Cardiac fibroblast (primary cell): Measurements from ENCODE around the gene RAX2.

Experiments used
- DNase-seq, 2 donors: peaks; one replicate each; pipeline versions ENCODE4 v3.0.0 to v3.0.0-alpha.2; 2010; ENCODE audit warnings: low read depth in 2 of 2
- H3K4me3 ChIP-seq, 2 donors: replicated peaks in 1 of 2; 1 replicate in 1 of 2; 2 replicates in 1 of 2; pipeline ENCODE4 v1.5.1; 2011; ENCODE audit warnings: low read depth in 2 of 2, low read length in 2 of 2, mild to moderate bottlenecking in 2 of 2, moderate library complexity in 1 of 2
- TF ChIP-seq, protein P1 (sequence below): IDR thresholded peaks from one replicate; pipeline ENCODE4 v1.5.1; 2011; ENCODE audit warnings: low read depth, mild to moderate bottlenecking, low read length, inconsistent platforms

The RAX2 gene

DNA sequence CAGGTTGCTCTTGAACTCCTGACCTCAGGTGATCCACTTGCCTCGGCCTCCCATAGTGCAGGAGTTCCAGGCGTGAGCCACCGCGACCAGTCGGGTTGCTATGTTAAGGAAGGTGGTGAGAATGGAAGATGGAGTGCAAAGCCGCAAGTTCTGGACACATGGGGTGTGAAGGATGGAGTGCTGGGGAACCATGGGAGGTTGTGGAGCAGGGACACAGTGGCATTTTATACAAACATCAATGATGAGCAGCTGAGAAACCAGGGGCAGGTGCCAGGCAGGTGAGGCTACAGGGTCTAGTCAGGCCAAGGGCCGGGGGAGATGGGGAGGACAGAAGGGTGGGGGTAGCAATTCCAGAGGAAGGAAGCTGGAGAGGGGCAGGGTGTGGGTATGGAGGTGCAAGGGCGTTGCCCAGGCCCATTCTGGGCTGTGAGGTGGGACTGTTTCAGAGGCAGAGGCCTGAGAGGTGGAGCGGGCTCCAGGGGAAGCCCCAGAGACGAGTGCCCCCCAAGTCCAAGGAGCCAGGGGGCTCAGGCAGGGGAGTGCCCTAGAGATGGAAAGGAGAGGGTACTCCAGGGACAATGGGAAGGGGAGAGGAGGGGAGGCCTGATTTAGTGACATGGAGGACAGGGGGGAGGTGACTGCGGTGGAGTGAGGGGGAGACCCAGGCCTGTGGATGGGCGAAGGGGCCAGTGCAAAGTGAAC is 1.9 kb upstream of the RAX2 start:
- H3K4me3 ChIP-seq: no peak overlapping the region
- TF ChIP-seq, protein P1, sequence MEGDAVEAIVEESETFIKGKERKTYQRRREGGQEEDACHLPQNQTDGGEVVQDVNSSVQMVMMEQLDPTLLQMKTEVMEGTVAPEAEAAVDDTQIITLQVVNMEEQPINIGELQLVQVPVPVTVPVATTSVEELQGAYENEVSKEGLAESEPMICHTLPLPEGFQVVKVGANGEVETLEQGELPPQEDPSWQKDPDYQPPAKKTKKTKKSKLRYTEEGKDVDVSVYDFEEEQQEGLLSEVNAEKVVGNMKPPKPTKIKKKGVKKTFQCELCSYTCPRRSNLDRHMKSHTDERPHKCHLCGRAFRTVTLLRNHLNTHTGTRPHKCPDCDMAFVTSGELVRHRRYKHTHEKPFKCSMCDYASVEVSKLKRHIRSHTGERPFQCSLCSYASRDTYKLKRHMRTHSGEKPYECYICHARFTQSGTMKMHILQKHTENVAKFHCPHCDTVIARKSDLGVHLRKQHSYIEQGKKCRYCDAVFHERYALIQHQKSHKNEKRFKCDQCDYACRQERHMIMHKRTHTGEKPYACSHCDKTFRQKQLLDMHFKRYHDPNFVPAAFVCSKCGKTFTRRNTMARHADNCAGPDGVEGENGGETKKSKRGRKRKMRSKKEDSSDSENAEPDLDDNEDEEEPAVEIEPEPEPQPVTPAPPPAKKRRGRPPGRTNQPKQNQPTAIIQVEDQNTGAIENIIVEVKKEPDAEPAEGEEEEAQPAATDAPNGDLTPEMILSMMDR: no peak
- DNase-seq: no peak

DNA sequence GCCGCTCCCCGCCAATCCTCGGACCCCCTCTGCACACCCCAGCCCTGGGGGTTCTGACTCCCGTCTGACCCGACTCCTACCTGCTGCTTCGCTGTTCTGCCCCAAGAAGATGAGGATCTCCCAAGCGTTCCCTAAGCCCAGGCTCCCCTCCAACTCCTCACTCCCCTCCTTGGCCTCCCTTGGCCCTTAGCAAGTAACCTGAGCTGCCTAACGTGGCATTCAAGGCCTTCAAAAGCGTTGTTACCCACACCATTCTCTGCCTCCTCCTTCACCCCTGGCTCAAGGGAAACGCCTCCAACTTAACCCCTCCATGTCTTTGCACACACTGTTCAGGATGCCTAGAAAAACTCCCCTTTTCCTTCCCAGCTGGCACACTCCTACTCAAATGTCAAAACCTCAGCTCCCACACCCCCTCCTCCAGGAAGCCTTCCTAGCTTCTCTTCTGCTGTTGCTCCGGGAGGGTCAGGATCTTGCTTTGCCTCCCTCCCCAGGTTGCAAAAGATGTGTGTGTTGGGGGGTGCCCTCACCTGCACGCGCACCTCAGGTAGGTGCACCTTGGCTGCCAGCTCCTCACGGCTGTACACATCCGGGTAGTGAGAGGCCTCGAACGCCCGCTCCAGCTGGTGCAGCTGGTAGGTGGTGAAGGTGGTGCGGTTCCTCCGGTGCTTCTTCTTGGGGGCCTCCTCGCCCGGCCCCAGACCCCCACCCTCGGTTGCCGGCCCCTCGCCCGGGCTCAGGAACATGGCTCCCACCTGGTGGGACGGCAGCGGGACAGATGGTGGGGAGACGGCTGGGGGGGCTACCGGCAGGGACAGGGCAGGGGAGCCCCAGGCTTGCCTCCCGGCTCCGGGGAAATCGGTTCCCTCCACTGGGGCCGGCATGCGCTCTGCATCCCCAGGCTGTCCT is 775 bp downstream of the RAX2 start:
- no peak for DNase-seq
- no peak overlapping the region for H3K4me3 ChIP-seq
- TF ChIP-seq, protein P1: no peak

DNA sequence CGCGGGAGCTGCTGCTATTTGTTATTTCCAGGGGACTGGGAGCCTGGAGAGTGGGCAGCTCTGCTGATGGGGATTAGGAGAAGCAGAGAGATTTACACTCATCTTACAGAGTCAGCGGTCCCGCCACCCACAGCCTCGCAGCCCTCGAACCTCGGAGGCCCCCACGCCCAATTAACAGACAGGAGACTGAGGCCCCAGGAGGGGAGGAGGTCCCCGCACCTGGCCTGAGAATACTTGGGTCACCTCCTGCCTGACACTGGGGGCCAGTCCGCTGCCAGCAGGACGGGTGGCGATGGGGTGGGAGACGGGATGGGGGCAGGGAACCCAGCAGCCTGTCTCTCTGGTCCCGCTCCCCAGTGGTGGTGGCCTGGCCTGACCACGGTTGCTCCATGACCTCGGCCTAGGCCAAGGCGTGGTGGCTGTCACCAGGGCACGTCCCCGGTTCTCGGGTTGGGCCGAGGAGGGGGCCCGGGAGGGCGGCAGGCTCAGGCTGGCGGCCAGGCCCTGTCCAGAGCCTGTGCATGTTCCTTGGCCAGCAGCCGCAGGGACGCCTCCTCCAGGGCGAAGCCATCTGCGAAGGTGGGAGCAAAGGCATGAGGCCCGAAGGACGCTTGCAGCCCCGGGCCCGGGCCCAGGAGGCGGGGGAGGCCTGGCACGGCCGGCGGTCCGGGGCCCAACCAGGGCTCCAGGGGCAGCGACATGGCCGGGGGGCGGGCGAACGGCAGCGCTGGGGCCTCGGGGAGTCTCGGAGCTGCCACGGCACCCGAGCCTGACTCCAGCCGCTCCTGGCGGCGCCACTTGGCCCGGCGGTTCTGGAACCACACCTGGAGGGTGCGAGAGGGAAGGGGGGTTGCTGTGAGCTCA is 1.7 kb downstream of the RAX2 start:
- TF ChIP-seq, protein P1: no peak
- no peak overlapping the region for H3K4me3 ChIP-seq
- DNase-seq: no peak

DNA sequence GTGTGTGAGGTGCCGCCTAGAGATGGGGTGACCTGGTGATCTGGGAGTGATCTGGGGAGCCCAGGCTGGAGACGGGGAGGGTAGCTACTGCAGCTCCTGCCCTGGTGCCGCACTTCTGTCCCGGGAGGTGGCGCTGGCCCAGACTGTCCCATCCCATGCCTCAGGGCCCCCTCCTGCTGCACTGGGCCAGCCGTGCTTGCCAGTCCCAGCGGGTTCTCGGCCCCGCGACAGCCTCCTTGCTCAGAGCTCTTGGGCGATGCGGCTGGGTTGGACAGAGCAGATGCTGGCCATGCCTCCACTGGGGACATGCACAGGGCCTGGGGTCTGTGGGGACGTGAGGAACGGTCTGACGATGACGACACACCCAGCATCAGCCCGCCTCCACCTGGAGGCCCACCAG is 2.5 kb downstream of the RAX2 start:
- no peak for DNase-seq
- TF ChIP-seq, protein P1: no peak
- H3K4me3 ChIP-seq: no peak overlapping the region

DNA sequence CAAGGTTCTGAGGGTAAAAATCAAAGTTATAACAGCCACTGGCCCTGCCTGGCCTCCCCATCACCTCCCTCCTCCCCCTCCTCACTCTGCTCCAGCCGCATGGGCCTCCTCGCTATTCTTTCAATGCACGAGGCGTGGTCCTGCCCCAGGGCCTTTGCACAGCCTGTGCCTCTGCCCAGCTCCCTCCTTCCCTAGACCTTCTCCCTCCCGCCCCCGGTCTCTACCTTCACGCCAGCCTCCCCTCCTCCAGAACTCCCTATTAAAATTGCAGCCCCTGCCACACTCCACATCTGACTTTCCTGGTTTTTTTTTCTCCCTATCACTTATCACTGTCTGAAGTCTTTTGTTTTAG is 3.3 kb downstream of the RAX2 start:
- no peak for DNase-seq
- TF ChIP-seq, protein P1: no peak
- no peak overlapping the region for H3K4me3 ChIP-seq

DNA sequence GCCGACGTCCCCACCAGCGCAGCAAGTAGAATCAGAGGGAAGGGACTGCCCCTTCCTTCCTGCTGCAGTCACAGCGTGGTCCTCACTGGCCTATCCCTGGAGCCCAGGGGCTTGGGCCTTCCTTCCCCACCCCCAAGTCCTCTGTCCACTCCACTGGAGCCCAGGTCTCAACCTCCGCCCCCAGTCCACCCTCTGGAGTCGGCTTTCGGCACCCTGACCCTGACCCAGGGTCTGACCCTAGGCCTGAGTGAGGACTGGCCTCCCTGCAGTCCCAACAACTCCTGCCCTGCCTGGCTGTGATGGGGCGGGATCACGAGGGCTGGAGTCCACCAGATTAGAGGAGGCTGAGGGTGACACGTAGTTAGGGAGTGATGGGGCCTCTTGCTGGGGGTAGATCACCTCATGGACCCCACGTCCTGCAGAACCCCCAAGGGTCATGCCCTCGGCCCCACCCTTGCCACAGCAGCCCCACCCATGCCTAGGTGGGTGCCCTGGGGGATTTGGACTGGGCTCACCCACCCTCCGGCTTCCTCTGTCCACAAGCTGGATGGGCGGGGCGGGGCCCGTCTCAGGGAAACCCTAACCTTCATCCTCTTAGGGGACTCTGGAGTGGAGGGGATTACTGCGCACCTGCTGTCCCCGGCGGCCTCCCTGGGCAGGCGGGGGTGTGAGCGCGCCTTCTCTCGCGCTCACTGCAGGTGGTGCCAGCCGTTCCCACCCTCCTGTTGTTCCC is 3.8 kb downstream of the RAX2 start:
- TF ChIP-seq, protein P1: no peak
- H3K4me3 ChIP-seq: no peak overlapping the region
- no peak for DNase-seq
